SK-N-SH treated with all-trans-retinoic acid at 6 μM for 48 hours (cell line): ENCODE measurements around the gene TSHZ3.

Source experiments
- CREB5 ChIP-seq: fragments of 250-450 bp; sonication (Bioruptor Pico); IDR thresholded peaks from 2 replicates; pipeline ENCODE4 v1.5.1; 2020; ENCODE audit warnings: low read depth, mild to moderate bottlenecking, moderate library complexity
- CSDC2 ChIP-seq: fragments of 250-450 bp; sonication (Bioruptor Pico); IDR thresholded peaks from 2 replicates; pipeline ENCODE4 v1.5.0; 2020; ENCODE audit warnings: mild to moderate bottlenecking, moderate library complexity
- CSRNP3 ChIP-seq: fragments of 250-450 bp; sonication (Bioruptor Pico); IDR thresholded peaks from 2 replicates; pipeline ENCODE4 v1.5.1; 2021; ENCODE audit warnings: mild to moderate bottlenecking, moderate library complexity
- PATZ1 ChIP-seq: fragments of 250-450 bp; sonication (Bioruptor Pico); IDR thresholded peaks from 2 replicates; pipeline ENCODE4 v1.8.0; 2020; ENCODE audit warnings: mild to moderate bottlenecking, moderate library complexity, borderline replicate concordance
- TCF4 ChIP-seq: fragments of 250-450 bp; sonication (Bioruptor Pico); IDR thresholded peaks from 2 replicates; pipeline ENCODE4 v1.8.0; 2021; ENCODE audit warnings: mild to moderate bottlenecking, moderate library complexity, borderline replicate concordance
- TOX ChIP-seq: fragments of 250-450 bp; sonication (Bioruptor Pico); IDR thresholded peaks from 2 replicates; pipeline ENCODE4 v1.8.0; 2021; ENCODE audit warnings: mild to moderate bottlenecking, moderate library complexity, borderline replicate concordance
- TSHZ2 ChIP-seq: fragments of 250-450 bp; sonication (Bioruptor Pico); IDR thresholded peaks from 2 replicates; pipeline ENCODE4 v1.5.0; 2020; ENCODE audit warnings: mild to moderate bottlenecking, moderate library complexity
- ZFP3 ChIP-seq: fragments of 250-450 bp; sonication (Bioruptor Pico); IDR thresholded peaks from 2 replicates; pipeline ENCODE4 v1.5.0; 2020; ENCODE audit warnings: mild to moderate bottlenecking, moderate library complexity
- ZFP30 ChIP-seq: fragments of 450-650 bp; formaldehyde crosslinking; IDR thresholded peaks from 2 replicates; pipeline ENCODE4 v1.5.0; 2022; ENCODE audit warnings: mild to moderate bottlenecking, moderate library complexity
- ZNF70 ChIP-seq: fragments of 450-650 bp; formaldehyde crosslinking; IDR thresholded peaks from 2 replicates; pipeline ENCODE4 v1.5.0; 2020; ENCODE audit warnings: mild to moderate bottlenecking, moderate library complexity

- TF ChIP-seq CSRNP3: no peak
- no peak for TF ChIP-seq CREB5 (CRISPR knock-in tag)
- no peak for TF ChIP-seq ZFP3 (CRISPR knock-in tag)
- TF ChIP-seq ZNF70 (CRISPR knock-in tag): no peak
- TF ChIP-seq ZFP30: no peak
- no peak for TF ChIP-seq TSHZ2 (CRISPR knock-in tag)
- no peak for TF ChIP-seq PATZ1 (CRISPR knock-in tag)
- no peak for TF ChIP-seq TOX (CRISPR knock-in tag)
- TF ChIP-seq TCF4: no peak
- TF ChIP-seq CSDC2 (CRISPR knock-in tag): no peak
Observed at GRCh38 chr19:31354799-31355664, 5.8 kb upstream of the TSHZ3 start.
